Erythroblast (primary cell): ENCODE results near the gene TMEM184B.

Experiments
- GATA1 ChIP-seq: IDR thresholded peaks from 2 replicates; pipeline ENCODE4 v1.6.1; 2011; ENCODE audit warnings: low read depth, mild to moderate bottlenecking, control low read depth, low read length, moderate library complexity
- POLR2A ChIP-seq: IDR thresholded peaks from 2 replicates; pipeline ENCODE4 v1.6.1; 2011; ENCODE audit warnings: mild to moderate bottlenecking, low read length

GRCh38 chr22:38238519-38239071 is 34.2 kb downstream of the TMEM184B start:
- TF ChIP-seq POLR2A (no peak), GATA1 (no peak)
